Smooth muscle cell (in vitro differentiated cells): Measurements from ENCODE around the gene ANK2. TPM values are rescaled to one million over a fixed set of nuclear protein-coding genes. Genes with fewer than 3 reads are reported as not detected.
"Not testable (repeated sequence)": the region's sequence is repeated elsewhere in the genome, so short reads cannot be mapped to it uniquely, and the experiment has no call there.

Experiments used
- DNase-seq: peaks from one replicate; lab custom pipeline; 2025; ENCODE audit not compliant: unreplicated experiment; lab: John Stamatoyannopoulos, UW
- H2AFZ ChIP-seq: fragments of 200-600 bp; sonication (generic); 2 replicates; pipeline ENCODE4 v1.6.0; 2016; ENCODE audit warnings: antibody characterized with exemption, low read depth, mild to moderate bottlenecking
- H3F3A ChIP-seq: fragments of 200-600 bp; sonication (generic); 2 replicates; pipeline ENCODE4 v1.6.0; 2017; ENCODE audit warnings: antibody characterized with exemption, low read depth
- H3K27ac ChIP-seq: fragments of 200-600 bp; sonication (generic); 2 replicates; pipeline ENCODE4 v1.5.1; 2016; ENCODE audit warnings: low read depth, mild to moderate bottlenecking
- H3K27me3 ChIP-seq: fragments of 200-600 bp; sonication (generic); 2 replicates; pipeline ENCODE4 v1.6.1; 2016; ENCODE audit warnings: low read depth, mild to moderate bottlenecking
- H3K36me3 ChIP-seq: fragments of 200-600 bp; sonication (generic); 2 replicates; pipeline ENCODE4 v1.5.1; 2016; ENCODE audit warnings: low read depth
- H3K4me1 ChIP-seq: fragments of 200-600 bp; sonication (generic); 2 replicates; pipeline ENCODE4 v1.5.1; 2016; ENCODE audit warnings: low read depth
- H3K4me2 ChIP-seq: fragments of 200-600 bp; sonication (generic); 2 replicates; pipeline ENCODE4 v1.6.0; 2016; ENCODE audit warnings: mild to moderate bottlenecking
- H3K4me3 ChIP-seq: fragments of 200-600 bp; sonication (generic); 2 replicates; pipeline ENCODE4 v1.5.1; 2016; ENCODE audit warnings: mild to moderate bottlenecking
- H3K79me2 ChIP-seq: fragments of 200-600 bp; sonication (generic); 2 replicates; pipeline ENCODE4 v1.6.0; 2016; ENCODE audit warnings: low read depth, mild to moderate bottlenecking
- H3K9ac ChIP-seq: fragments of 200-600 bp; sonication (generic); 2 replicates; pipeline ENCODE4 v1.6.0; 2016; ENCODE audit warnings: low read depth
- H3K9me3 ChIP-seq: fragments of 200-600 bp; sonication (generic); replicated peaks from 2 replicates; pipeline ENCODE4 v1.5.1; 2016; ENCODE audit warnings: low read depth
- H4K20me1 ChIP-seq: fragments of 200-600 bp; sonication (generic); 2 replicates; pipeline ENCODE4 v1.6.0; 2016; ENCODE audit warnings: low read depth
- WGBS: methylation state at CpG from one replicate; pipeline ENCODE4 v1.1.7; 2016; ENCODE audit warnings: low lambda C conversion rate; 5-methylcytosine and 5-hydroxymethylcytosine counted together
- polyA plus RNA-seq: library from polyadenylated mRNA; unstranded; fragments of >200 nt; fragmentation: Nextera tagmentation; extraction: Ambion mirVana; gene quantifications from 2 replicates; pipeline ENCODE4 v1.2.1, GENCODE V29; 2016
- total RNA-seq: library from RNA; depleted of rRNA; stranded (reverse); fragments of >200 nt; gene quantifications from 2 replicates; pipeline ENCODE4 v1.2.3, GENCODE V29; 2014
- TF ChIP-seq, protein P1 (sequence below): fragments of 200-600 bp; sonication (generic); IDR thresholded peaks from 2 replicates; pipeline ENCODE4 v1.5.1; 2017; ENCODE audit warnings: borderline replicate concordance, mild to moderate bottlenecking, antibody characterized with exemption; ENCODE audit not compliant: insufficient read depth, poor library complexity, severe bottlenecking

The ANK2 gene
- total and polyA plus RNA-seq, 2 experiments from 2014 or later, result 2.2 to 8.1 TPM

DNA sequence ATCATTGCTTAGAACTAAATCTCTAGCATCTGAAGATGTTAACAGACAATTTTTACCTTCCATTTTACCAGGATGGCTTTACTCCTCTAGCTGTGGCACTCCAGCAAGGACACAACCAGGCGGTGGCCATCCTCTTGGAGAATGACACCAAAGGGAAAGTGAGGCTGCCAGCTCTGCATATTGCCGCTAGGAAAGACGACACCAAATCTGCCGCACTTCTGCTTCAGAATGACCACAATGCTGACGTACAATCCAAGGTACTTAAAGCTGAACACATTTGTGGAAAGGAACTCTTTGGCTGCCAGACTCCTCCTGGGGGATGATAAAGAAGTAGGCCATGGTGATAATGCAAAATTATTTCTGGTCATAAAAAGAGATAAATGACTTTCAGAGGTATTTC, 187.5 kb downstream of the ANK2 start:
- Histone ChIP-seq H3K9ac (no peak overlapping the region), H3K36me3 (no peaks in the 10 kb centered on the region), H3K79me2 (no peaks in the 10 kb centered on the region), H3K27ac (no peak overlapping the region), H3K4me1 (no peaks in the 10 kb centered on the region), H3K27me3 (no peaks in the 10 kb centered on the region), H4K20me1 (no peaks in the 10 kb centered on the region), H3K4me2 (no peak overlapping the region), H3F3A (no peaks in the 10 kb centered on the region), H3K9me3 (no peaks in the 10 kb centered on the region), H2AFZ (no peak overlapping the region), H3K4me3 (no peak overlapping the region)
- 94% methylated on average over 5 of the region's 5 CpGs for WGBS
- DNase-seq, result no peak
- TF ChIP-seq, protein P1, sequence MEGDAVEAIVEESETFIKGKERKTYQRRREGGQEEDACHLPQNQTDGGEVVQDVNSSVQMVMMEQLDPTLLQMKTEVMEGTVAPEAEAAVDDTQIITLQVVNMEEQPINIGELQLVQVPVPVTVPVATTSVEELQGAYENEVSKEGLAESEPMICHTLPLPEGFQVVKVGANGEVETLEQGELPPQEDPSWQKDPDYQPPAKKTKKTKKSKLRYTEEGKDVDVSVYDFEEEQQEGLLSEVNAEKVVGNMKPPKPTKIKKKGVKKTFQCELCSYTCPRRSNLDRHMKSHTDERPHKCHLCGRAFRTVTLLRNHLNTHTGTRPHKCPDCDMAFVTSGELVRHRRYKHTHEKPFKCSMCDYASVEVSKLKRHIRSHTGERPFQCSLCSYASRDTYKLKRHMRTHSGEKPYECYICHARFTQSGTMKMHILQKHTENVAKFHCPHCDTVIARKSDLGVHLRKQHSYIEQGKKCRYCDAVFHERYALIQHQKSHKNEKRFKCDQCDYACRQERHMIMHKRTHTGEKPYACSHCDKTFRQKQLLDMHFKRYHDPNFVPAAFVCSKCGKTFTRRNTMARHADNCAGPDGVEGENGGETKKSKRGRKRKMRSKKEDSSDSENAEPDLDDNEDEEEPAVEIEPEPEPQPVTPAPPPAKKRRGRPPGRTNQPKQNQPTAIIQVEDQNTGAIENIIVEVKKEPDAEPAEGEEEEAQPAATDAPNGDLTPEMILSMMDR, result no peak

DNA sequence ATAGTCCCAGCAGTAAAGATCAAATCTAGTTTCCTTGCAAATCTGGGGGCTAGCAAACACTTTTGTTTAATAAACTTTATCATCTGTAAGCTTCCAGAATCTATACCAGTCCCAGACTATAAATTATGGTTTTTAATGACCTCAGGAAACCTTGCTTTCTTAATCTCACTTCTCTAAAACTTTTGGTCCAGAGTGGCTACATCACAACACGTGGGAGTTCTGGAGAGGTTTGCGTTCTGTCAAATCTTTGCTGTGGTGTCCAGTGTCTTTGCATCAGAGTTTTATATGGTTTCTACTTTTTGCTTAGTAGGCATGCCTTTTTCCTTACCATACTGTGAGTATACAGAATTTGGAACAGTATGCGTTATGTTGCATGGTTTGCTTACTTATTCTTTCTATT, 193.9 kb downstream of the ANK2 start:
- Histone ChIP-seq H3K36me3 (no peaks in the 10 kb centered on the region), H2AFZ (no peak overlapping the region), H3K4me3 (no peak overlapping the region), H3K79me2 (no peaks in the 10 kb centered on the region), H3K9ac (no peak overlapping the region), H3K4me2 (no peak overlapping the region), H3F3A (no peaks in the 10 kb centered on the region), H3K9me3 (no peaks in the 10 kb centered on the region), H3K4me1 (no peaks in the 10 kb centered on the region), H3K27me3 (no peaks in the 10 kb centered on the region), H4K20me1 (no peaks in the 10 kb centered on the region), H3K27ac (no peak overlapping the region)
- 63% methylated on average over 3 of the region's 3 CpGs for WGBS
- TF ChIP-seq, protein P1, result no peak
- DNase-seq, result no peak

DNA sequence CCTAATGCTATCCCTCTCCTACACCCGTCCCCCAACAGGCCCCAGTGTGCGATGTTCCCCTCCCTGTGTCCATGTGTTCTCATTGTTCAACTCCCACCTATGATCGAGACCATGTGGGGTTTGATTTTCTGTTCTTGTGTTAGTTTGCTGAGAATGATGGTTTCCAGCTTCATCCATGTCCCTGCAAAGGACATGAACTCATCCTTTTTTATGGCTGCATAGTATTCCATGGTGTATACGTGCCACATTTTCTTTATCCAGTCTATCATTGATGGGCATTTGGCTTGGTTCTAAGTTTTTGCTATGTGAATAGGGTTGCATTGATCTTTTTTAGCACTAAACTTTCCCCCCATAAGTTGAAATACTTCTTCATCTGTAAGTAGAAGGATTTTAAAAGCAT, 195.3 kb downstream of the ANK2 start:
- not testable (repeated sequence) for H3K27ac ChIP-seq, H3K79me2 ChIP-seq, H4K20me1 ChIP-seq, H3K4me1 ChIP-seq, H3K27me3 ChIP-seq, H3K9ac ChIP-seq, H3K4me3 ChIP-seq, H3F3A ChIP-seq, H3K9me3 ChIP-seq, DNase-seq, H2AFZ ChIP-seq, H3K4me2 ChIP-seq, H3K36me3 ChIP-seq
- 95% methylated on average over 4 of the region's 4 CpGs for WGBS

DNA sequence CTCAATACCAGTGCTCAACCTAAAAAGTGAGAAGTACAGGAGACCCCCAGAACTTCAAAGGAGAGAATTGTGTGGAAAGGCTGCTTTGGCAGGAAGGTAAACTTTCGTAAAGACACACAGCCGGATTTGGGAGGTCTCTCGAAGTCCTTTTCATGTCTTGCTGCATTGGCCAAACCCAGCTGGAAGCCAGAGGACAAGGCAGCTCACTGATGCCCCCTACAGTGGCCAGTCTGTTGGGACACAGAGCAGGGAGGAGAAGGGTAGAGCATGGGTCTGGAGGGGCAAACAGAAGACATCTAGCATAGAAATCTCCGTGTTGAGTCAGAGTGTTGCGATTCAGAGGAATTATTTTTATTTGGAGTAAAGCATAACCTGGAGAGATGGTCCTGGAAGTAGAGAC, 198.9 kb downstream of the ANK2 start:
- H3K27me3 ChIP-seq, result no peaks in the 10 kb centered on the region
- H3K27ac ChIP-seq, result no peak overlapping the region
- no peaks in the 10 kb centered on the region for H3K36me3 ChIP-seq
- DNase-seq, result no peak
- H3K4me1 ChIP-seq, result no peaks in the 10 kb centered on the region
- no peak overlapping the region for H3K4me2 ChIP-seq
- no peaks in the 10 kb centered on the region for H3K9me3 ChIP-seq
- no peak overlapping the region for H3K4me3 ChIP-seq
- TF ChIP-seq, protein P1, result no peak
- no peaks in the 10 kb centered on the region for H3K79me2 ChIP-seq
- WGBS, result 76% methylated on average over 5 of the region's 5 CpGs
- no peaks in the 10 kb centered on the region for H3F3A ChIP-seq
- no peaks in the 10 kb centered on the region for H4K20me1 ChIP-seq
- H2AFZ ChIP-seq, result no peak overlapping the region
- no peak overlapping the region for H3K9ac ChIP-seq
